SJCRH30 (cell line): ENCODE data around the gene NDST3. TPM values are rescaled to one million over a fixed set of nuclear protein-coding genes. Genes with fewer than 3 reads are reported as not detected.

Source experiments
- DNase-seq, 2 experiments: peaks; one replicate each; pipeline ENCODE4 v3.0.0-alpha.2; 2015 to 2020
- H3K27ac ChIP-seq: fragments of 250-450 bp; sonication (Bioruptor Pico); 2 replicates; pipeline ENCODE4 v1.5.1; 2020; ENCODE audit warnings: mild to moderate bottlenecking, moderate library complexity
- H3K27me3 ChIP-seq: fragments of 250-450 bp; sonication (Bioruptor Pico); 2 replicates; pipeline ENCODE4 v1.5.1; 2020; ENCODE audit warnings: mild to moderate bottlenecking, moderate library complexity
- H3K36me3 ChIP-seq: fragments of 250-450 bp; sonication (Bioruptor Pico); 2 replicates; pipeline ENCODE4 v1.5.1; 2020; ENCODE audit warnings: mild to moderate bottlenecking, moderate library complexity
- H3K4me1 ChIP-seq: fragments of 250-450 bp; sonication (Bioruptor Pico); 2 replicates; pipeline ENCODE4 v1.5.1; 2020; ENCODE audit warnings: mild to moderate bottlenecking, moderate library complexity
- H3K4me3 ChIP-seq: fragments of 250-450 bp; sonication (Bioruptor Pico); 2 replicates; pipeline ENCODE4 v1.5.1; 2020; ENCODE audit warnings: mild to moderate bottlenecking, moderate library complexity
- H3K9me3 ChIP-seq: fragments of 250-450 bp; sonication (Bioruptor Pico); replicated peaks from 2 replicates; pipeline ENCODE4 v1.5.1; 2020; ENCODE audit warnings: mild to moderate bottlenecking, moderate library complexity
- total RNA-seq: library from RNA; depleted of rRNA; stranded (reverse); fragments of >200 nt; shearing (Covaris generic); gene quantifications from 2 replicates; pipeline ENCODE4 v1.2.3, GENCODE V29; 2014

The NDST3 gene
- total RNA-seq, 1 experiment from 2014 or later = 1.7 TPM

DNA sequence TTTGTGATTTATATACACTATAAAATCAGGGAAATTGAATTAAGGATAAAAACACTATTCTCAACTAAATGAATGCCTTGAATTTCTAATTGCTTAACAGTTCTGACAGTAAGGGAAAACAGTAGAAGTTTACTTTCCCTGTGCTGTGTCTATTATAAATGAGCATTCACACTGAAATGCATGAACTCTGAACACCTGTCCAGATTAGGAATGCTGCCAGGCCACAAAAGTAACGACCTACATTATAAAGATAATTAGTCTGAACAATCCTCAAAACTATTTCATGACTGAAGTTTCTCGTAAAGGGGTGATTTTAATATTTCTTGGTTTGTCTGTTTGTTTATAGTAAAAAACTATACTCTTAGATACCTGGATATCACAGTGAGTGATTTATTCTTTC, 2.0 kb downstream of the NDST3 start:
- Histone ChIP-seq H3K27me3 (no peaks in the 10 kb centered on the region), H3K4me1 (0 out of 2 replicates have a peak, but pooled peaks cover 6% of the 10 kb centered on the region), H3K36me3 (no peaks in the 10 kb centered on the region), H3K9me3 (no peaks in the 10 kb centered on the region), H3K27ac (no peak overlapping the region), H3K4me3 (no peak overlapping the region)
- DNase-seq = peak; percentile 29 to 59

GRCh38 chr4:118037955-118038354, 3.7 kb downstream of the NDST3 start:
- H3K4me1 ChIP-seq = 0 out of 2 replicates have a peak, but pooled peaks cover 6% of the 10 kb centered on the region
- no peaks in the 10 kb centered on the region for H3K27me3 ChIP-seq
- H3K36me3 ChIP-seq = no peaks in the 10 kb centered on the region
- no peak for DNase-seq
- no peak overlapping the region for H3K4me3 ChIP-seq
- no peaks in the 10 kb centered on the region for H3K9me3 ChIP-seq
- H3K27ac ChIP-seq = no peak overlapping the region

GRCh38 chr4:118046323-118046722, 12.0 kb downstream of the NDST3 start:
- Histone ChIP-seq H3K36me3 (no peaks in the 10 kb centered on the region), H3K4me1 (no peaks in the 10 kb centered on the region), H3K27me3 (no peaks in the 10 kb centered on the region), H3K27ac (no peak overlapping the region), H3K9me3 (no peaks in the 10 kb centered on the region), H3K4me3 (no peak overlapping the region)
- DNase-seq = no peak

- Histone ChIP-seq H3K4me3 (no peak overlapping the region), H3K27me3 (no peaks in the 10 kb centered on the region), H3K36me3 (no peaks in the 10 kb centered on the region), H3K4me1 (no peaks in the 10 kb centered on the region), H3K9me3 (no peaks in the 10 kb centered on the region), H3K27ac (no peak overlapping the region)
- no peak for DNase-seq
These were observed 12.8 kb downstream of the NDST3 start for GRCh38 chr4:118047043-118047442.

DNA sequence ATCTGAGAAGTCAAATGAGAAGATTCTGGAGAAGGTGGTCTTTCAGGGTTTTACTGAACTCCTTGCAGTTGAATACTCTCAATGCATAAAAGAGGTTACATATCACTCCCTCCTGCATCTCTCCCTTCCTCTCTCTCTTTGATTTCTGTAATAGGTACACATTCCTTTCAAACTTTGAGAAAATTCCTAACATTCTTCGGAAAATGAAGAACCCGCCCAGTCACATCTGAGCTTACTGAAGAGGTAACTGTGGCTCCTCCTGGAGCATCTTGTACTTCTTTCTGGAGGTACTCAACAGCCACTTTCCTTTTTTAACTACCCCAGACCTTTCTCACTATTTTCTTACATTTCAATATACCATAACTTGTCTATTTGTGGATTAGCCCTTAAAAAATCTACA, 24.7 kb downstream of the NDST3 start:
- H3K27ac ChIP-seq = no peak overlapping the region

GRCh38 chr4:118059397-118059796, 25.1 kb downstream of the NDST3 start:
- no peaks in the 10 kb centered on the region for H3K27me3 ChIP-seq
- H3K9me3 ChIP-seq = no peaks in the 10 kb centered on the region
- DNase-seq = no peak
- H3K4me1 ChIP-seq = no peaks in the 10 kb centered on the region; the same call in 1 of the 2 replicates
- H3K4me3 ChIP-seq = no peak overlapping the region
- H3K36me3 ChIP-seq = no peaks in the 10 kb centered on the region
- no peak overlapping the region for H3K27ac ChIP-seq

More for the DNA sequence above, 24.7 kb downstream of the NDST3 start:
- no peak for DNase-seq
- Histone ChIP-seq H3K36me3 (no peaks in the 10 kb centered on the region), H3K4me3 (no peak overlapping the region), H3K27me3 (no peaks in the 10 kb centered on the region), H3K9me3 (no peaks in the 10 kb centered on the region), H3K4me1 (no peaks in the 10 kb centered on the region; the same call in 1 of the 2 replicates)

DNA sequence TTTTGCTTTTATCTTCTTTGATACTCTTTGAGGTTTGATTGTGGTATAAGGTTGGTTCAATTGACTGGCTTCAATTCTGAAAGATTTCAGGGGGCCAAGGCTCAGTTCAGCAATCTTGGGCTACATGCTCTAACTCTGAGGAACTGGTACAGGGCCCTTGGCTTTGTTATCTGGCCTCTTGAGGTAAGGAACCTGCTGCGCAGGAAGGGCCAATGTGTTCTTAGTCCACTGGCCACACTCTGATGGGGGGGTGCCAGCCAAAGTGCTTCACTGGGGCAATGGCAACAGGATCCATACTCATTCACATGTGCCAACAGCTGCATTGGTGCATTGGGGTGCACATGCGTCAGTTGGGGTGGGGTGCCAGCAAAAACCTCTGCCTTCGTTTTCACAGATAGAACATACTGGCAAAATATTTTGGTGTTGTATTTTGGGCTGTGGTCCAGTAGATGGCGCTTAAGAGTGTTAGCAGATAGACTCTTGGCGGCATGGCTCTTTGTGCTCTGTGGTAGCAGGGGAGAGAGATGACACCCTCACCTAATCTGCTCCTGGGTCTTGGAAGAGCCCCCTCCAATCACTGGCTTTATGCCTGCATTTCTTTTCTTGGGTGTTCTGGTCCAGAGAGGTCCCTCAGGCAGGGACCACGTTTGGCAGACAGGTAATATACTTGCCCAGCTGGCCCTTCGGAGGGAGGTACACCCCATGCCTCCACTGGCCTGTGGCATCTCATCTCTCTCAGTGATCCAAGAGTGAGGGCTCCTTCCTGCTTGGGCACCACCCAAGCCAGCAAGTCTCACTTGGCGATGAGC, 42.9 kb downstream of the NDST3 start:
- Histone ChIP-seq H3K27me3 (no peaks in the 10 kb centered on the region), H3K36me3 (no peaks in the 10 kb centered on the region), H3K9me3 (peaks cover 4% of the 10 kb centered on the region; the same call in 1 of the 2 replicates), H3K4me1 (no peaks in the 10 kb centered on the region), H3K27ac (no peak overlapping the region), H3K4me3 (no peak overlapping the region)
- DNase-seq = peak; percentile 46 to 66

- Histone ChIP-seq H3K9me3 (peaks cover 4% of the 10 kb centered on the region; the same call in 1 of the 2 replicates), H3K27ac (no peak overlapping the region), H3K36me3 (no peaks in the 10 kb centered on the region), H3K4me1 (no peaks in the 10 kb centered on the region), H3K4me3 (no peak overlapping the region), H3K27me3 (no peaks in the 10 kb centered on the region)
- DNase-seq = no peak
These were observed 43.5 kb downstream of the NDST3 start for GRCh38 chr4:118077767-118078105.

DNA sequence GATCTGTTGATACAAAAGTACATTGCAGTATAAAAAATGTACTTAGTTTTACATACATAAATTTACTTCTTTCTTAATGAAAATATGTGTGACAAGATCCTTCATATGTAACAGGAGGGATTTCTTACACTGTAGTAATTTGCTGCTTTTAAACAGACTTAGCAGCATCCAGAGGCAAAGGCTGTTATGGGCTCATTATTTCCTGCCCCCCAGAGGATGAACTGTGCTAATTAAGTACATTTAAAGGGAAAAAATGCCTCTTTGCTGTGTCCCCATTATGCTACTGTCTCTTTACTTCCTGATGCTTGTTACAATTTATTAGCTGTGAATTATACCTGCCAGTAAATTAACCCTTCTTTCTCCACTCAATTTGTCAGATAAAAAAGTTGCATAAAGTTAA, 47.1 kb downstream of the NDST3 start:
- Histone ChIP-seq H3K27ac (no peak overlapping the region), H3K27me3 (no peaks in the 10 kb centered on the region), H3K36me3 (no peaks in the 10 kb centered on the region), H3K9me3 (0 out of 2 replicates have a peak, but pooled peaks cover 4% of the 10 kb centered on the region), H3K4me3 (no peak overlapping the region), H3K4me1 (no peaks in the 10 kb centered on the region)
- no peak for DNase-seq

GRCh38 chr4:118082182-118082581, 47.9 kb downstream of the NDST3 start:
- no peaks in the 10 kb centered on the region for H3K36me3 ChIP-seq
- H3K4me1 ChIP-seq = no peaks in the 10 kb centered on the region; the same call in 1 of the 2 replicates
- no peaks in the 10 kb centered on the region for H3K27me3 ChIP-seq
- no peaks in the 10 kb centered on the region for H3K9me3 ChIP-seq
- no peak overlapping the region for H3K27ac ChIP-seq
- no peak for DNase-seq
- H3K4me3 ChIP-seq = no peak overlapping the region

- no peak overlapping the region for H3K4me3 ChIP-seq
- no peak overlapping the region for H3K27ac ChIP-seq
- H3K9me3 ChIP-seq = no peaks in the 10 kb centered on the region
These were observed 51.4 kb downstream of the NDST3 start for GRCh38 chr4:118085700-118086099.

GRCh38 chr4:118086344-118086743, 52.1 kb downstream of the NDST3 start:
- no peaks in the 10 kb centered on the region for H3K27me3 ChIP-seq
- DNase-seq = peak; percentile 6 to 14
- H3K36me3 ChIP-seq = no peaks in the 10 kb centered on the region
- H3K4me1 ChIP-seq = no peaks in the 10 kb centered on the region; the same call in 1 of the 2 replicates
- no peak overlapping the region for H3K27ac ChIP-seq
- H3K9me3 ChIP-seq = no peaks in the 10 kb centered on the region
- no peak overlapping the region for H3K4me3 ChIP-seq

More at GRCh38 chr4:118085700-118086099, 51.4 kb downstream of the NDST3 start:
- Histone ChIP-seq H3K4me1 (no peaks in the 10 kb centered on the region; the same call in 1 of the 2 replicates), H3K36me3 (no peaks in the 10 kb centered on the region), H3K27me3 (no peaks in the 10 kb centered on the region)
- no peak for DNase-seq

GRCh38 chr4:118087366-118087765, 53.1 kb downstream of the NDST3 start:
- Histone ChIP-seq H3K9me3 (no peaks in the 10 kb centered on the region), H3K27ac (no peak overlapping the region), H3K27me3 (no peaks in the 10 kb centered on the region), H3K36me3 (no peaks in the 10 kb centered on the region), H3K4me1 (no peaks in the 10 kb centered on the region; the same call in 1 of the 2 replicates), H3K4me3 (no peak overlapping the region)
- DNase-seq = no peak

- Histone ChIP-seq H3K27ac (no peak overlapping the region), H3K9me3 (no peaks in the 10 kb centered on the region), H3K36me3 (no peaks in the 10 kb centered on the region), H3K4me3 (no peak overlapping the region), H3K27me3 (no peaks in the 10 kb centered on the region), H3K4me1 (peaks cover under 1% of the 10 kb centered on the region; the same call in 1 of the 2 replicates)
- DNase-seq = peak in 1 of 2 experiments; percentile 11
These were observed 64.8 kb downstream of the NDST3 start for GRCh38 chr4:118099106-118099505.

DNA sequence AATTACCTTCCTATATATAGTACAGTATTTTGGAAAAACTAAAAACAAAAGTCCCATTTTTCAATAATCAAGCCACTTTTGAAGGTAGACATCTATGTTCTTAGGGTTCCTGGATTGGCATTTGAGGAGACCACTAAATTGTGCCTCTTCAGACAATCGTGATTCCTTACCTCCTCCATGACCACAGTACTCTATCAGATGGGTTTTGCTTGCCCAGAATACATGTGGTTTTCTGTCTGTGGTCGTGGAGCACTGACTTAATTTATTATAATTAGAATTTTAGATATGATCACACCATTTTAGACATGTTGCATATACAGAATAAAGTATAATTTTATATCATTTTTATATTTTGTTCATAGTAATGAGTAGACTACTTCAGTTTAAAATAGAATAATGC, 67.9 kb downstream of the NDST3 start:
- H3K27me3 ChIP-seq = no peaks in the 10 kb centered on the region
- no peaks in the 10 kb centered on the region for H3K4me1 ChIP-seq

More for the DNA sequence above, 67.9 kb downstream of the NDST3 start:
- Histone ChIP-seq H3K4me3 (no peak overlapping the region), H3K27ac (no peak overlapping the region), H3K36me3 (no peaks in the 10 kb centered on the region), H3K9me3 (no peaks in the 10 kb centered on the region)
- DNase-seq = no peak
